ENCODE measurements around the gene CDK5RAP2. TPM values are rescaled to one million over a fixed set of nuclear protein-coding genes. Genes with fewer than 3 reads are reported as not detected.

The CDK5RAP2 gene
- total RNA-seq, 1 donor from 2014 or later, result 76.8 TPM

DNA sequence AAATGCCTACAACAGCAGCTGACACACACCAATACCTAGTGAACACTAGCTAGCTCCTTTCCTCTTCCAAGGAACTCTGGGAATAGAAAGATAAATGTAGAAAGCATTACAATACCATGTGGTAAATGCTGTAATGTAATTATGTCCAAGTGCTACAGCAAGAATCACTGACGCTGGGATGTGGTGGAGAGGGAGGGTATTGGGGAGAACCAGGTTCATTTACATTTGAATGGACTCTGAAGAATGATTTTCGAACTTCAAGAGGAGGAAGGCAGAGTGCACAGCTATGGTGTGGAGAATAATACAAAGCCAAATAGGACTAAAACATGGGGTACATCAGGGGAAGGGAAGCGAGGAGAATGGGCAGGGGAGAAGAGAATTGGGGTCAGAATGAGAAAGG lies 158.0 kb downstream of the CDK5RAP2 start:
- Mint-ChIP-seq H3K9me3 (ENCODE audit: low read depth) (no peaks in the 10 kb centered on the region), H3K4me1 (ENCODE audit: low read depth) (no peaks in the 10 kb centered on the region), H3K27me3 (no peaks in the 10 kb centered on the region), H3K36me3 (ENCODE audit: insufficient read depth) (peaks cover 22% of the 10 kb centered on the region), H3K27ac (peak overlapping the region; percentile 65), H3K4me3 (ENCODE audit: low read depth) (no peak overlapping the region)
- TF ChIP-seq, protein P1, sequence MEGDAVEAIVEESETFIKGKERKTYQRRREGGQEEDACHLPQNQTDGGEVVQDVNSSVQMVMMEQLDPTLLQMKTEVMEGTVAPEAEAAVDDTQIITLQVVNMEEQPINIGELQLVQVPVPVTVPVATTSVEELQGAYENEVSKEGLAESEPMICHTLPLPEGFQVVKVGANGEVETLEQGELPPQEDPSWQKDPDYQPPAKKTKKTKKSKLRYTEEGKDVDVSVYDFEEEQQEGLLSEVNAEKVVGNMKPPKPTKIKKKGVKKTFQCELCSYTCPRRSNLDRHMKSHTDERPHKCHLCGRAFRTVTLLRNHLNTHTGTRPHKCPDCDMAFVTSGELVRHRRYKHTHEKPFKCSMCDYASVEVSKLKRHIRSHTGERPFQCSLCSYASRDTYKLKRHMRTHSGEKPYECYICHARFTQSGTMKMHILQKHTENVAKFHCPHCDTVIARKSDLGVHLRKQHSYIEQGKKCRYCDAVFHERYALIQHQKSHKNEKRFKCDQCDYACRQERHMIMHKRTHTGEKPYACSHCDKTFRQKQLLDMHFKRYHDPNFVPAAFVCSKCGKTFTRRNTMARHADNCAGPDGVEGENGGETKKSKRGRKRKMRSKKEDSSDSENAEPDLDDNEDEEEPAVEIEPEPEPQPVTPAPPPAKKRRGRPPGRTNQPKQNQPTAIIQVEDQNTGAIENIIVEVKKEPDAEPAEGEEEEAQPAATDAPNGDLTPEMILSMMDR (IDR thresholded peaks at IDR 0.05; ENCODE audit: unreplicated experiment), result no peak
- DNase-seq (ENCODE audit: low spot score, unreplicated experiment), result no peak

DNA sequence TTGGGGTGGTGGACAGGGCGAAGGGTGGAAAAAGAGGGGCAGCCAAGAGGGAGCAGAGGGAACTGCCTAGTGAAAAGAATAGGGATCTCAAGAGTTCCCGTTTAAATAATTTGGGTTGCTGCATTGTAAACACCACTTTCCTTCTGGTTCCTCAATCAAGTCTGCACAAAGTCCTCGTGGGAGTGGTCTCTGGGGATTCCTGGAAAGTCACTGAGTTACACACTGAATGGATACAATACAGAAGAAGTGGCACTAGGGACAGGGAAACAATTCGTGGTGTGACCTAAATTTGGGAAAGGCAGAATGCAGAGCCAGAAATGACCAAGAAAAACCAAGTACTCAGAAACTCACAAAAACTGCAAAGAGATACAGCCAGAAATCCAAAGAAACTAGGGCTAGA lies 161.7 kb downstream of the CDK5RAP2 start:
- no peak for DNase-seq (ENCODE audit: low spot score, unreplicated experiment)
- no peak overlapping the region for H3K27ac Mint-ChIP-seq
- no peaks in the 10 kb centered on the region for H3K27me3 Mint-ChIP-seq
- H3K9me3 Mint-ChIP-seq (ENCODE audit: low read depth), result no peaks in the 10 kb centered on the region
- H3K36me3 Mint-ChIP-seq (ENCODE audit: insufficient read depth), result peaks cover 24% of the 10 kb centered on the region
- TF ChIP-seq, protein P1 (IDR thresholded peaks at IDR 0.05; ENCODE audit: unreplicated experiment), result no peak
- no peak overlapping the region for H3K4me3 Mint-ChIP-seq (ENCODE audit: low read depth)
- peaks cover 3% of the 10 kb centered on the region for H3K4me1 Mint-ChIP-seq (ENCODE audit: low read depth)

GRCh38 chr9:120416781-120417427 lies 163.1 kb downstream of the CDK5RAP2 start:
- Mint-ChIP-seq H3K27ac (no peak overlapping the region), H3K36me3 (ENCODE audit: insufficient read depth) (peaks cover 20% of the 10 kb centered on the region), H3K27me3 (no peaks in the 10 kb centered on the region), H3K4me1 (ENCODE audit: low read depth) (peaks cover 10% of the 10 kb centered on the region), H3K4me3 (ENCODE audit: low read depth) (no peak overlapping the region), H3K9me3 (ENCODE audit: low read depth) (no peaks in the 10 kb centered on the region)
- no peak for DNase-seq (ENCODE audit: low spot score, unreplicated experiment)
- TF ChIP-seq, protein P1 (IDR thresholded peaks at IDR 0.05; ENCODE audit: unreplicated experiment), result no peak

DNA sequence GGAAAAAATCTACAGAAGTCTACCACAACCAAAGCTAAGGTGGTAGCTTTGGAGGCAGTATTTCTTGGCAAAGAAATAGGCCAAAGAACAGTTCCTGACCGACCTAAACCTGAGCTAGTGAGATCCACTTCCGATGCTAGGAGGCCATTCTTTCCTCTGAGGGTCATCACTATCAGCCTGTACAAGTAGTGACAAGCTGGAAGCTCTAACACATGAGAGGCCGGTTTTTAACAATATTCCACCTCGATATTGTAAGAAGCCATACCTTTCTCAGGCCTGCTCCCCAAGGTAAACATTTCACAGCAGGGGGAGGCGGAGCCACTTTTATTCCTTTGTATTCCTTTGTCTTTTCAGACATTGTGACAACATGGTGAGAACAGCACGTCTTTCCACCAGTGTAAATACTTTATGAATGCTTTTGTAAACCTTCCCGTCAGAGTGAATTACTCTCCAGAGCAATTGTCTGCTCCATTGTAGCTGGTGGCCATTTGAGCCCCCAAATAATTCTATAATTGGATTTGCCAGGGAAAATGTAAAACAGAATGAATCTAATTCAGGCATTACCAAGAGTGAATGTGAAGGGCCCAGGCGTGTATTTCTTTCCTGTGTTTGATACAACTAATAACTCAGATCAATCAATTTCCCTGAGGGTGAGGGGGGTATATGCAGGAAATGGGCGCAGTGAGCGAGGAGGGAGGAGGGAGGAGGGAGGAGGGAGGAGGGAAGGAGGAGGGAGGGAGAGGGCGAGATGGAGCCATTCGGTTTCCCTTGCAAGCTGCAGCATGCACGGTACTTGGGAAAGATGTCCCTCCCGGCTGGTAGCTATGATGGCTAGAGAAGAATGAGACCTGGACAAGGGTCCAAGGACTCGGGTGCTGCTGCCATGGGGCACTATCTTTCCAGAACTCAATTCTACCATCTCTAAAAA lies 166.6 kb downstream of the CDK5RAP2 start:
- Mint-ChIP-seq H3K36me3 (ENCODE audit: insufficient read depth) (peaks cover 24% of the 10 kb centered on the region), H3K4me3 (ENCODE audit: low read depth) (no peak overlapping the region), H3K9me3 (ENCODE audit: low read depth) (no peaks in the 10 kb centered on the region), H3K27ac (peak overlapping the region; percentile 91), H3K4me1 (ENCODE audit: low read depth) (peaks cover 10% of the 10 kb centered on the region), H3K27me3 (no peaks in the 10 kb centered on the region)
- TF ChIP-seq, protein P1 (IDR thresholded peaks at IDR 0.05; ENCODE audit: unreplicated experiment), result no peak
- DNase-seq (ENCODE audit: low spot score, unreplicated experiment), result no peak

DNA sequence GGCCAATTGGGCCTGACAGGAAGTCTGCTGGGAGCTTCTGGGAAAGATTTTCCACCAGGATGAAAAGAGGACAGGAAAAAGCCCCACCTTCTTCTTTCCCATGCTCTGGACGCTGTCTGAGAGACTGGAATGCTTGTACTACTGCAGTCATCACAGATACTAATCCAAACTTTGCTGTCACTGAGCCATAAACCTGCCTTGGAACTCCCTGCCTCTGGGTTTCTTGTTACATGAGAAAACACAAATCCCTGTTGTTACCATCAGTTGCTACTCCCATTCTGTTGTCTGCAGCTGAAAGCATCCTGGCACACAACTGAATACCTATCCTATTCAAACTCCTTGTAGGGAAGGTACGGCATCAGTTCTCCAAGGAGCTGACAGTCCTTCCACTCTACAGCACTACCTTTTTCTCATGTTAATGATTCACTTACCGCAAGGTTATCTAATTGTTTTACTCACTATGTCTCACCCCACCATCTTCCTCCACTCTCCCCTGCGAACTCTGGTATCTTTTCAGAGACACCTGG lies 167.5 kb downstream of the CDK5RAP2 start:
- H3K36me3 Mint-ChIP-seq (ENCODE audit: insufficient read depth), result peaks cover 22% of the 10 kb centered on the region
- no peaks in the 10 kb centered on the region for H3K9me3 Mint-ChIP-seq (ENCODE audit: low read depth)
- peaks cover 10% of the 10 kb centered on the region for H3K4me1 Mint-ChIP-seq (ENCODE audit: low read depth)
- no peak for DNase-seq (ENCODE audit: low spot score, unreplicated experiment)
- TF ChIP-seq, protein P1 (IDR thresholded peaks at IDR 0.05; ENCODE audit: unreplicated experiment), result no peak
- peak overlapping the region; percentile 26 for H3K27ac Mint-ChIP-seq
- no peaks in the 10 kb centered on the region for H3K27me3 Mint-ChIP-seq
- no peak overlapping the region for H3K4me3 Mint-ChIP-seq (ENCODE audit: low read depth)
